PC-9 (cell line): ENCODE results near the gene CTNND2. TPM values are rescaled to one million over a fixed set of nuclear protein-coding genes. Genes with fewer than 3 reads are reported as not detected.

Experiments used
- BruUV-seq: library from RNA; stranded (reverse); fragments of 400-500 nt; replicated peaks from 2 replicates; lab custom pipeline; 2021; lab: Mats Ljungman, UMichigan
- CTCF ChIA-PET: fragments of 300-600 bp; sonication (Branson Sonifier 250); formaldehyde crosslinking; loops from one replicate; lab custom pipeline; 2022; ENCODE audit warnings: antibody characterized with exemption; lab: Charles Lee
- POLR2A ChIA-PET: fragments of 300-600 bp; sonication (Branson Sonifier 250); formaldehyde crosslinking; loops from one replicate; lab custom pipeline; 2022; ENCODE audit warnings: antibody characterized with exemption; ENCODE audit not compliant: unreplicated experiment; lab: Charles Lee
- DNase-seq, 2 experiments: peaks; one replicate each; pipeline versions ENCODE4 v3.0.0 to v3.0.0-alpha.2; 2015 to 2022; ENCODE audit warnings: mixed read lengths in 1 of 2
- H2AFZ ChIP-seq: fragments of 200-600 bp; sonication (generic); 2 replicates; pipeline ENCODE4 v1.8.1; 2017; ENCODE audit warnings: antibody characterized with exemption
- H3F3A ChIP-seq: fragments of 200-600 bp; sonication (generic); 2 replicates; pipeline ENCODE4 v1.8.1; 2017; ENCODE audit warnings: antibody characterized with exemption, mild to moderate bottlenecking, low read depth; ENCODE audit not compliant: insufficient read depth
- H3K27ac ChIP-seq: fragments of 200-600 bp; sonication (generic); 2 replicates; pipeline ENCODE4 v1.6.1; 2016; ENCODE audit warnings: mixed run types
- H3K27me3 ChIP-seq: fragments of 200-600 bp; sonication (generic); 2 replicates; pipeline ENCODE4 v1.6.1; 2016; ENCODE audit warnings: low read depth, mixed run types; ENCODE audit not compliant: insufficient read depth
- H3K36me3 ChIP-seq: fragments of 200-600 bp; sonication (generic); 2 replicates; pipeline ENCODE4 v1.6.1; 2016; ENCODE audit warnings: low read depth, mixed run types
- H3K4me1 ChIP-seq: fragments of 200-600 bp; sonication (generic); replicated peaks from 2 replicates; pipeline ENCODE4 v1.6.1; 2016; ENCODE audit warnings: mixed run types; ENCODE audit not compliant: insufficient read depth
- H3K4me2 ChIP-seq: fragments of 200-600 bp; sonication (generic); 2 replicates; pipeline ENCODE4 v1.6.1; 2017; ENCODE audit warnings: mixed run types
- H3K4me3 ChIP-seq: fragments of 200-600 bp; sonication (generic); 2 replicates; pipeline ENCODE4 v1.6.1; 2016; ENCODE audit warnings: mixed run types
- H3K79me2 ChIP-seq: fragments of 200-600 bp; sonication (generic); 2 replicates; pipeline ENCODE4 v1.6.1; 2017; ENCODE audit warnings: low read depth, mixed run types
- H3K9me2 ChIP-seq: fragments of 200-600 bp; sonication (generic); 2 replicates; pipeline ENCODE4 v1.8.1; 2017; ENCODE audit warnings: mild to moderate bottlenecking; ENCODE audit not compliant: insufficient read depth
- H3K9me3 ChIP-seq: fragments of 200-600 bp; sonication (generic); 2 replicates; pipeline ENCODE4 v1.8.1; 2016; ENCODE audit warnings: low read depth; ENCODE audit not compliant: insufficient read depth
- H4K20me1 ChIP-seq: fragments of 200-600 bp; sonication (generic); 2 replicates; pipeline ENCODE4 v1.8.1; 2017; ENCODE audit not compliant: insufficient read depth
- EZH2 ChIP-seq: fragments of 200-600 bp; sonication (generic); IDR thresholded peaks from 2 replicates; pipeline ENCODE4 v1.8.0; 2017; ENCODE audit warnings: antibody characterized with exemption, low read depth
- intact Hi-C: fragments of 100-400 bp; cut with micrococcal nuclease; formaldehyde crosslinking; loops from one replicate; pipeline ENCODE4 v1.10.0; 2022; ENCODE audit not compliant: unreplicated experiment
- total RNA-seq: library from RNA; stranded (reverse); gene quantifications from 2 replicates; pipeline ENCODE4 v1.2.3, GENCODE V29; 2021
- TF ChIP-seq, protein P1 (sequence below): fragments of 200-600 bp; sonication (generic); conservative IDR thresholded peaks from 2 replicates; pipeline ENCODE4 v1.6.1; 2017; ENCODE audit warnings: mixed run types, antibody characterized with exemption, mild to moderate bottlenecking, moderate library complexity

The CTNND2 gene
- total RNA-seq, 1 experiment from 2014 or later = not detected

DNA sequence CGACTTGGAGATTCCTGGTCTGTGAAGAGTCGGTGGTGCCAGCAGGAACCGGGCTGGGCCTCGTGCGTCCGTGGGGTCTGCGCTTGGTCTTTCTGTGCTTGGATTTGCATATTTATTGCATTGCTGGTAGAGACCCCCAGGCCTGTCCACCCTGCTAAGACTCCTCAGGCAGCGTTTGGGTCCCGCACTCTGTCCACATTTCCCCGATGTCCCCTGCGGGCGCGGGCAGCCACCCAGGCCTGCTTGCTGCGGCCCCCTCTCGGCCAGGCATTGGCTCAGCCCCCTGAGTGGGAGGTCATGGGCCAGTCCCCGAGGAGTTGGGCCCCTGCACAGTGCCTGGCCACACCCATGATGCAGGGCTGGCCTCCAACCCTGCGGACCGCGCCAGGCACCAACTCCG lies 27.4 kb upstream of the CTNND2 start:
- DNase-seq = no peak
- Histone ChIP-seq H3K4me2 (no peak overlapping the region), H3K79me2 (no peaks in the 10 kb centered on the region), H2AFZ (no peak overlapping the region), H3K27me3 (no peaks in the 10 kb centered on the region), H3K9me3 (no peaks in the 10 kb centered on the region), H4K20me1 (no peaks in the 10 kb centered on the region), H3K36me3 (no peaks in the 10 kb centered on the region), H3K4me3 (no peak overlapping the region), H3K27ac (no peak overlapping the region), H3K9me2 (no peaks in the 10 kb centered on the region), H3K4me1 (no peaks in the 10 kb centered on the region), H3F3A (no peaks in the 10 kb centered on the region)
- TF ChIP-seq EZH2 = no peak
- TF ChIP-seq, protein P1, sequence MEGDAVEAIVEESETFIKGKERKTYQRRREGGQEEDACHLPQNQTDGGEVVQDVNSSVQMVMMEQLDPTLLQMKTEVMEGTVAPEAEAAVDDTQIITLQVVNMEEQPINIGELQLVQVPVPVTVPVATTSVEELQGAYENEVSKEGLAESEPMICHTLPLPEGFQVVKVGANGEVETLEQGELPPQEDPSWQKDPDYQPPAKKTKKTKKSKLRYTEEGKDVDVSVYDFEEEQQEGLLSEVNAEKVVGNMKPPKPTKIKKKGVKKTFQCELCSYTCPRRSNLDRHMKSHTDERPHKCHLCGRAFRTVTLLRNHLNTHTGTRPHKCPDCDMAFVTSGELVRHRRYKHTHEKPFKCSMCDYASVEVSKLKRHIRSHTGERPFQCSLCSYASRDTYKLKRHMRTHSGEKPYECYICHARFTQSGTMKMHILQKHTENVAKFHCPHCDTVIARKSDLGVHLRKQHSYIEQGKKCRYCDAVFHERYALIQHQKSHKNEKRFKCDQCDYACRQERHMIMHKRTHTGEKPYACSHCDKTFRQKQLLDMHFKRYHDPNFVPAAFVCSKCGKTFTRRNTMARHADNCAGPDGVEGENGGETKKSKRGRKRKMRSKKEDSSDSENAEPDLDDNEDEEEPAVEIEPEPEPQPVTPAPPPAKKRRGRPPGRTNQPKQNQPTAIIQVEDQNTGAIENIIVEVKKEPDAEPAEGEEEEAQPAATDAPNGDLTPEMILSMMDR = no peak
- ChIA-PET POLR2A (no interaction called here), CTCF (no interaction called here)
- no TSS peak for BruUV-seq
- intact Hi-C loops = no loop called here

DNA sequence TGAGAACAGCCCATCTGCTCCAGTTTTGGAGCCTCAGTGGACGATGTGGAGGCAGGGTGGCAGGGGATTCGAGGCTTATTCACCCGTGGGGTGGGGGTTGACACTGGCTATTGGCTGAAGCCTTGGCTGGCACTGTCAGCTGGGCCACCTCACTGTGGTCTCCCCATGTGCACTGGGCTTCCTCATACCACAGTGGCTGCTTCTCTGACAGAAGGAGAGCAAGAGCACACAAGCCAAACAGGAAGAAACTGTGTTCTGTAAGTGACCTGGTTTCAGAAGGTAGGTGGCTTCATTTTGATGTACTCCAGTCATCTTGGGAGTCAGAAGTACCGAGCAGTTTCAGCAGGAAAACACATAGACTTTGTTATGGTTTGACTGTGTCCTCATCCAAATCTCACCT lies 24.7 kb upstream of the CTNND2 start:
- CTCF ChIA-PET = no interaction called here
- H3F3A ChIP-seq = no peaks in the 10 kb centered on the region
- no peak overlapping the region for H3K4me3 ChIP-seq
- POLR2A ChIA-PET = no interaction called here
- intact Hi-C loops = no loop called here
- no peaks in the 10 kb centered on the region for H3K9me3 ChIP-seq
- no peaks in the 10 kb centered on the region for H4K20me1 ChIP-seq
- no peak for DNase-seq
- no peaks in the 10 kb centered on the region for H3K4me1 ChIP-seq
- no peaks in the 10 kb centered on the region for H3K79me2 ChIP-seq
- H3K9me2 ChIP-seq = no peaks in the 10 kb centered on the region
- TF ChIP-seq EZH2 = no peak
- TF ChIP-seq, protein P1 = no peak
- no peak overlapping the region for H3K27ac ChIP-seq
- no peaks in the 10 kb centered on the region for H3K36me3 ChIP-seq
- no peaks in the 10 kb centered on the region for H3K27me3 ChIP-seq
- BruUV-seq = no TSS peak
- H2AFZ ChIP-seq = 0 out of 2 replicates have a peak overlapping the region, but pooled peaks have one; percentile 46
- H3K4me2 ChIP-seq = no peak overlapping the region

DNA sequence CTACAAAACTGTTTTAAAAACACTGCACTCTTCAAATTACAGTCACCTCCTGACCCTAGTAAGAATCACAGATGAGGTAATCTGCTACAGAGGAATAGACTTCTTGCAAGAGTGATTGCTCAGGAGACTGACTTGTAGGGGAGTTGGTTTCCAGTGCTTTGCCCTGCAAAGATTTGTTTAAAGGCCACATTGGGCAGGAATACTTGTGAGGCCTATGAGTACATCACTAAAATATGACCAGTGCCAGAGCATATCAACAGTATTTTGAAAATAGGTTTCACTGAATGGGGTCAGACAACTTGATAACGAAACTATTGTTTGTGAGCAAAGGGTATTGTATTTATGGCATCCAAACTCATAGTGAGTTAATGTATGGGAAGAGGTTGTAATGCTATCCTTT lies 21.5 kb upstream of the CTNND2 start:
- intact Hi-C loops = no loop called here

More for the DNA sequence above, 21.5 kb upstream of the CTNND2 start:
- POLR2A ChIA-PET = interaction anchor here (0.6 kb wide), 1 partner anchor 34 kb away, joined by 4 read pairs; no protein-coding TSS in a partner anchor
- no peak overlapping the region for H2AFZ ChIP-seq
- TF ChIP-seq EZH2 = no peak
- TF ChIP-seq, protein P1 = no peak
- H3K4me2 ChIP-seq = no peak overlapping the region
- 0 out of 2 replicates have a peak, but pooled peaks cover 3% of the 10 kb centered on the region for H4K20me1 ChIP-seq
- no peaks in the 10 kb centered on the region for H3K36me3 ChIP-seq
- DNase-seq = no peak
- no peak overlapping the region for H3K27ac ChIP-seq
- H3K4me1 ChIP-seq = no peaks in the 10 kb centered on the region
- no peaks in the 10 kb centered on the region for H3K27me3 ChIP-seq
- H3F3A ChIP-seq = no peaks in the 10 kb centered on the region
- CTCF ChIA-PET = no interaction called here
- H3K9me3 ChIP-seq = no peaks in the 10 kb centered on the region
- H3K4me3 ChIP-seq = no peak overlapping the region
- H3K79me2 ChIP-seq = no peaks in the 10 kb centered on the region
- no TSS peak for BruUV-seq
- no peaks in the 10 kb centered on the region for H3K9me2 ChIP-seq
